Pericardium fibroblast (primary cell): ENCODE measurements around the gene PAX5. TPM values are rescaled to one million over a fixed set of nuclear protein-coding genes. Genes with fewer than 3 reads are reported as not detected.

Experiments
- total RNA-seq: library from RNA; depleted of rRNA; stranded (reverse); fragments of >200 nt; gene quantifications from 2 replicates; pipeline ENCODE4 v1.2.3, GENCODE V29; 2015

The PAX5 gene
- total RNA-seq, result not detected in 2 replicates

GRCh38 chr9:37033682-37034304 lies at the start of gene PAX5:
Gene PAX5, minus strand, starts transcription at chr9:37034268. Its CDS starts 237 bp downstream, at chr9:37034031.

Other genes starting within 250 kb of the PAX5 start
- gene ZCCHC7, start 86.3 kb upstream of the PAX5 start, total RNA-seq, result 13.9 and 15.7 TPM in 2 replicates